ENCODE measurements around the gene RGS7. TPM values are rescaled to one million over a fixed set of nuclear protein-coding genes. Genes with fewer than 3 reads are reported as not detected.
"Not testable (repeated sequence)": the region's sequence is repeated elsewhere in the genome, so short reads cannot be mapped to it uniquely, and the experiment has no call there.

RGS7 gene
- total RNA-seq, 1 experiment from 2014 or later = not detected

GRCh38 chr1:240794046-240794843 lies 562.8 kb downstream of the RGS7 start:
- DNase-seq = no peak
- no peaks in the 10 kb centered on the region for H3K27me3 ChIP-seq (ENCODE audit: low read length)

GRCh38 chr1:240792915-240793529 lies 564.0 kb downstream of the RGS7 start:
- H2AFZ ChIP-seq (ENCODE audit: low read length) = no peak overlapping the region
- H3K36me3 ChIP-seq (ENCODE audit: insufficient read depth, low read length) = no peaks in the 10 kb centered on the region
- H3K79me2 ChIP-seq (ENCODE audit: low read length) = no peaks in the 10 kb centered on the region
- H3K9ac ChIP-seq (ENCODE audit: low read length) = no peak overlapping the region
- no peaks in the 10 kb centered on the region for H3K27me3 ChIP-seq (ENCODE audit: low read length)
- no peaks in the 10 kb centered on the region for H4K20me1 ChIP-seq (ENCODE audit: insufficient read depth, low read depth, low read length)
- no peaks in the 10 kb centered on the region for H3K9me2 ChIP-seq (replicated peaks; ENCODE audit: insufficient read depth, low read length)
- no peak for DNase-seq
- H3K9me3 ChIP-seq (ENCODE audit: low read length) = no peaks in the 10 kb centered on the region
- H3K4me2 ChIP-seq (ENCODE audit: low read depth, low read length, poor library complexity, severe bottlenecking) = no peak overlapping the region
- H3K4me3 ChIP-seq (ENCODE audit: low read length) = no peak overlapping the region
- H3K27ac ChIP-seq (ENCODE audit: low read length) = no peak overlapping the region
- no peaks in the 10 kb centered on the region for H3K4me1 ChIP-seq (ENCODE audit: low read length)

More at GRCh38 chr1:240794046-240794843, 562.8 kb downstream of the RGS7 start:
- Histone ChIP-seq H3K4me2 (ENCODE audit: low read depth, low read length, poor library complexity, severe bottlenecking) (no peak overlapping the region), H3K9me3 (ENCODE audit: low read length) (no peaks in the 10 kb centered on the region), H3K9ac (ENCODE audit: low read length) (no peak overlapping the region), H3K4me1 (ENCODE audit: low read length) (no peaks in the 10 kb centered on the region), H3K36me3 (ENCODE audit: insufficient read depth, low read length) (no peaks in the 10 kb centered on the region), H2AFZ (ENCODE audit: low read length) (no peak overlapping the region), H3K4me3 (ENCODE audit: low read length) (no peak overlapping the region), H3K27ac (ENCODE audit: low read length) (no peak overlapping the region), H3K9me2 (replicated peaks; ENCODE audit: insufficient read depth, low read length) (no peaks in the 10 kb centered on the region), H3K79me2 (ENCODE audit: low read length) (no peaks in the 10 kb centered on the region), H4K20me1 (ENCODE audit: insufficient read depth, low read depth, low read length) (no peaks in the 10 kb centered on the region)

- no peaks in the 10 kb centered on the region for H3K9me2 ChIP-seq (replicated peaks; ENCODE audit: insufficient read depth, low read length)
- H4K20me1 ChIP-seq (ENCODE audit: insufficient read depth, low read depth, low read length) = no peaks in the 10 kb centered on the region
- no peaks in the 10 kb centered on the region for H3K36me3 ChIP-seq (ENCODE audit: insufficient read depth, low read length)
- no peaks in the 10 kb centered on the region for H3K9me3 ChIP-seq (ENCODE audit: low read length)
- H2AFZ ChIP-seq (ENCODE audit: low read length) = no peak overlapping the region
- no peak overlapping the region for H3K4me3 ChIP-seq (ENCODE audit: low read length)
- no peaks in the 10 kb centered on the region for H3K79me2 ChIP-seq (ENCODE audit: low read length)
- no peaks in the 10 kb centered on the region for H3K4me1 ChIP-seq (ENCODE audit: low read length)
- no peaks in the 10 kb centered on the region for H3K27me3 ChIP-seq (ENCODE audit: low read length)
- no peak for DNase-seq
- H3K27ac ChIP-seq (ENCODE audit: low read length) = no peak overlapping the region
- no peak overlapping the region for H3K9ac ChIP-seq (ENCODE audit: low read length)
- H3K4me2 ChIP-seq (ENCODE audit: low read depth, low read length, poor library complexity, severe bottlenecking) = no peak overlapping the region
These were observed 566.1 kb downstream of the RGS7 start for GRCh38 chr1:240790856-240791255.

GRCh38 chr1:240786880-240787279 lies 570.1 kb downstream of the RGS7 start:
- Histone ChIP-seq H2AFZ (ENCODE audit: low read length) (no peak overlapping the region), H3K4me1 (ENCODE audit: low read length) (no peaks in the 10 kb centered on the region), H3K9me3 (ENCODE audit: low read length) (no peaks in the 10 kb centered on the region), H3K27ac (ENCODE audit: low read length) (no peak overlapping the region), H3K9ac (ENCODE audit: low read length) (no peak overlapping the region), H3K36me3 (ENCODE audit: insufficient read depth, low read length) (no peaks in the 10 kb centered on the region), H3K27me3 (ENCODE audit: low read length) (no peaks in the 10 kb centered on the region), H3K4me2 (ENCODE audit: low read depth, low read length, poor library complexity, severe bottlenecking) (no peak overlapping the region), H4K20me1 (ENCODE audit: insufficient read depth, low read depth, low read length) (no peaks in the 10 kb centered on the region), H3K9me2 (replicated peaks; ENCODE audit: insufficient read depth, low read length) (no peaks in the 10 kb centered on the region), H3K4me3 (ENCODE audit: low read length) (no peak overlapping the region), H3K79me2 (ENCODE audit: low read length) (no peaks in the 10 kb centered on the region)
- no peak for DNase-seq

GRCh38 chr1:240784776-240785175 lies 572.2 kb downstream of the RGS7 start:
- H3K27ac ChIP-seq (ENCODE audit: low read length) = no peak overlapping the region
- no peak overlapping the region for H3K9ac ChIP-seq (ENCODE audit: low read length)
- H3K9me2 ChIP-seq (replicated peaks; ENCODE audit: insufficient read depth, low read length) = no peaks in the 10 kb centered on the region
- no peaks in the 10 kb centered on the region for H3K4me1 ChIP-seq (ENCODE audit: low read length)
- no peaks in the 10 kb centered on the region for H3K27me3 ChIP-seq (ENCODE audit: low read length)
- H3K36me3 ChIP-seq (ENCODE audit: insufficient read depth, low read length) = no peaks in the 10 kb centered on the region
- H2AFZ ChIP-seq (ENCODE audit: low read length) = no peak overlapping the region
- no peak for DNase-seq
- no peaks in the 10 kb centered on the region for H3K79me2 ChIP-seq (ENCODE audit: low read length)
- H3K4me3 ChIP-seq (ENCODE audit: low read length) = no peak overlapping the region
- no peaks in the 10 kb centered on the region for H3K9me3 ChIP-seq (ENCODE audit: low read length)
- no peaks in the 10 kb centered on the region for H4K20me1 ChIP-seq (ENCODE audit: insufficient read depth, low read depth, low read length)
- H3K4me2 ChIP-seq (ENCODE audit: low read depth, low read length, poor library complexity, severe bottlenecking) = no peak overlapping the region

- not testable (repeated sequence) for H3K79me2 ChIP-seq (ENCODE audit: low read length); H3K27ac ChIP-seq (ENCODE audit: low read length); DNase-seq; H3K36me3 ChIP-seq (ENCODE audit: insufficient read depth, low read length); H3K9ac ChIP-seq (ENCODE audit: low read length); H3K9me2 ChIP-seq (replicated peaks; ENCODE audit: insufficient read depth, low read length); H3K9me3 ChIP-seq (ENCODE audit: low read length); H4K20me1 ChIP-seq (ENCODE audit: insufficient read depth, low read depth, low read length); H3K4me3 ChIP-seq (ENCODE audit: low read length); H3K4me1 ChIP-seq (ENCODE audit: low read length); H3K27me3 ChIP-seq (ENCODE audit: low read length); H2AFZ ChIP-seq (ENCODE audit: low read length); H3K4me2 ChIP-seq (ENCODE audit: low read depth, low read length, poor library complexity, severe bottlenecking)
These were observed 573.3 kb downstream of the RGS7 start for GRCh38 chr1:240783728-240784137.

GRCh38 chr1:240776237-240776636 lies 580.8 kb downstream of the RGS7 start:
- H3K4me2 ChIP-seq (ENCODE audit: low read depth, low read length, poor library complexity, severe bottlenecking) = no peak overlapping the region
- H3K27me3 ChIP-seq (ENCODE audit: low read length) = no peaks in the 10 kb centered on the region
- H3K27ac ChIP-seq (ENCODE audit: low read length) = no peak overlapping the region
- no peak overlapping the region for H3K4me3 ChIP-seq (ENCODE audit: low read length)
- no peaks in the 10 kb centered on the region for H3K36me3 ChIP-seq (ENCODE audit: insufficient read depth, low read length)
- no peaks in the 10 kb centered on the region for H4K20me1 ChIP-seq (ENCODE audit: insufficient read depth, low read depth, low read length)
- H3K4me1 ChIP-seq (ENCODE audit: low read length) = no peaks in the 10 kb centered on the region
- no peak overlapping the region for H3K9ac ChIP-seq (ENCODE audit: low read length)
- no peaks in the 10 kb centered on the region for H3K79me2 ChIP-seq (ENCODE audit: low read length)
- H2AFZ ChIP-seq (ENCODE audit: low read length) = no peak overlapping the region
- no peak for DNase-seq
- H3K9me2 ChIP-seq (replicated peaks; ENCODE audit: insufficient read depth, low read length) = no peaks in the 10 kb centered on the region
- no peaks in the 10 kb centered on the region for H3K9me3 ChIP-seq (ENCODE audit: low read length)

GRCh38 chr1:240772131-240772530 lies 584.9 kb downstream of the RGS7 start:
- H3K27me3 ChIP-seq (ENCODE audit: low read length) = no peaks in the 10 kb centered on the region
- no peak overlapping the region for H2AFZ ChIP-seq (ENCODE audit: low read length)
- no peak overlapping the region for H3K27ac ChIP-seq (ENCODE audit: low read length)
- no peak overlapping the region for H3K9ac ChIP-seq (ENCODE audit: low read length)
- H4K20me1 ChIP-seq (ENCODE audit: insufficient read depth, low read depth, low read length) = no peaks in the 10 kb centered on the region
- no peak for DNase-seq
- H3K9me3 ChIP-seq (ENCODE audit: low read length) = no peaks in the 10 kb centered on the region
- no peak overlapping the region for H3K4me2 ChIP-seq (ENCODE audit: low read depth, low read length, poor library complexity, severe bottlenecking)
- no peaks in the 10 kb centered on the region for H3K4me1 ChIP-seq (ENCODE audit: low read length)
- no peaks in the 10 kb centered on the region for H3K9me2 ChIP-seq (replicated peaks; ENCODE audit: insufficient read depth, low read length)
- no peaks in the 10 kb centered on the region for H3K79me2 ChIP-seq (ENCODE audit: low read length)
- H3K36me3 ChIP-seq (ENCODE audit: insufficient read depth, low read length) = no peaks in the 10 kb centered on the region
- no peak overlapping the region for H3K4me3 ChIP-seq (ENCODE audit: low read length)
